ENCODE measurements around the gene ANKFN1.

GRCh38 chr17:56320443-56320842 lies 167.2 kb downstream of the ANKFN1 start:
- TF ChIP-seq, protein P1, sequence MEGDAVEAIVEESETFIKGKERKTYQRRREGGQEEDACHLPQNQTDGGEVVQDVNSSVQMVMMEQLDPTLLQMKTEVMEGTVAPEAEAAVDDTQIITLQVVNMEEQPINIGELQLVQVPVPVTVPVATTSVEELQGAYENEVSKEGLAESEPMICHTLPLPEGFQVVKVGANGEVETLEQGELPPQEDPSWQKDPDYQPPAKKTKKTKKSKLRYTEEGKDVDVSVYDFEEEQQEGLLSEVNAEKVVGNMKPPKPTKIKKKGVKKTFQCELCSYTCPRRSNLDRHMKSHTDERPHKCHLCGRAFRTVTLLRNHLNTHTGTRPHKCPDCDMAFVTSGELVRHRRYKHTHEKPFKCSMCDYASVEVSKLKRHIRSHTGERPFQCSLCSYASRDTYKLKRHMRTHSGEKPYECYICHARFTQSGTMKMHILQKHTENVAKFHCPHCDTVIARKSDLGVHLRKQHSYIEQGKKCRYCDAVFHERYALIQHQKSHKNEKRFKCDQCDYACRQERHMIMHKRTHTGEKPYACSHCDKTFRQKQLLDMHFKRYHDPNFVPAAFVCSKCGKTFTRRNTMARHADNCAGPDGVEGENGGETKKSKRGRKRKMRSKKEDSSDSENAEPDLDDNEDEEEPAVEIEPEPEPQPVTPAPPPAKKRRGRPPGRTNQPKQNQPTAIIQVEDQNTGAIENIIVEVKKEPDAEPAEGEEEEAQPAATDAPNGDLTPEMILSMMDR (conservative IDR thresholded peaks at IDR 0.05): no peak
- TF ChIP-seq ZFX (IDR thresholded peaks at IDR 0.05): no peak

Measured in C4-2B (cell line).